Gastrocnemius medialis (tissue), 4 donors: ENCODE data around the gene AKAP9.

Experiments
- POLR2A ChIP-seq, 2 donors: fragments of 450-650 bp; IDR thresholded peaks; one replicate each; pipeline ENCODE4 v1.6.1; 2017; ENCODE audit warnings: antibody characterized with exemption in 2 of 2, mild to moderate bottlenecking in 2 of 2, moderate library complexity in 2 of 2
- TF ChIP-seq, protein P1 (sequence below), 5 experiments: fragments of 450-650 bp in 3 of 5; fragments of 200-600 bp in 2 of 5; sonication (generic) in 2 of 5; IDR thresholded peaks in 4 of 5; conservative IDR thresholded peaks in 1 of 5; 1 replicate in 4 of 5; 2 replicates in 1 of 5; pipeline ENCODE4 v1.5.1; 2016 to 2019; ENCODE audit warnings: antibody characterized with exemption in 5 of 5, mild to moderate bottlenecking in 3 of 5, moderate library complexity in 3 of 5

DNA sequence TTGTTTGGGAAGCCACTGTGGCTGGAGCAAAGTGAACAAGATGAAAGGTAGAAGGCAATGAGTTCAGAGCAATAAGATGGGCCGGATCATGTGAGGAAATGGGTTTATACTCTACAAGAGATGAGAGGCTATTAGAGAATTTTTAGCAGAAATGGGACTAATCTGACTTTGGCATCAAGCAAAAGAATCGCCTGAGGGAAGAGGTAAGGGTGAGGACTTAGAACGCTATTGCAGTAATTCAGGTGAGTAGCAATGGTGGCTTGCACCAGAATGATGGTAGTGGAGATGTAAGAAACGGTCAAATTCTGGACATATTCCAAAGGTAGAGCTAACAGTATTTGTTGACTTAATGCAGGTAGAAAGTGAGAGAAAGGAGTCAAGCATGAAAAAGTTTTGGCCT lies 29.5 kb upstream of the AKAP9 start:
- TF ChIP-seq, protein P1, sequence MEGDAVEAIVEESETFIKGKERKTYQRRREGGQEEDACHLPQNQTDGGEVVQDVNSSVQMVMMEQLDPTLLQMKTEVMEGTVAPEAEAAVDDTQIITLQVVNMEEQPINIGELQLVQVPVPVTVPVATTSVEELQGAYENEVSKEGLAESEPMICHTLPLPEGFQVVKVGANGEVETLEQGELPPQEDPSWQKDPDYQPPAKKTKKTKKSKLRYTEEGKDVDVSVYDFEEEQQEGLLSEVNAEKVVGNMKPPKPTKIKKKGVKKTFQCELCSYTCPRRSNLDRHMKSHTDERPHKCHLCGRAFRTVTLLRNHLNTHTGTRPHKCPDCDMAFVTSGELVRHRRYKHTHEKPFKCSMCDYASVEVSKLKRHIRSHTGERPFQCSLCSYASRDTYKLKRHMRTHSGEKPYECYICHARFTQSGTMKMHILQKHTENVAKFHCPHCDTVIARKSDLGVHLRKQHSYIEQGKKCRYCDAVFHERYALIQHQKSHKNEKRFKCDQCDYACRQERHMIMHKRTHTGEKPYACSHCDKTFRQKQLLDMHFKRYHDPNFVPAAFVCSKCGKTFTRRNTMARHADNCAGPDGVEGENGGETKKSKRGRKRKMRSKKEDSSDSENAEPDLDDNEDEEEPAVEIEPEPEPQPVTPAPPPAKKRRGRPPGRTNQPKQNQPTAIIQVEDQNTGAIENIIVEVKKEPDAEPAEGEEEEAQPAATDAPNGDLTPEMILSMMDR (IDR thresholded peaks at IDR 0.05 in 4 of 5, conservative IDR thresholded peaks at IDR 0.05 in 1 of 5): no peak
- no peak for TF ChIP-seq POLR2A (IDR thresholded peaks at IDR 0.05)
